K562 (cell line): ENCODE measurements around the gene DHPS. TPM values are rescaled to one million over a fixed set of nuclear protein-coding genes. Genes with fewer than 3 reads are reported as not detected.

Experiments used
- ASH1L ChIP-seq: fragments of 450-650 bp; IDR thresholded peaks from 2 replicates; pipeline ENCODE4 v1.6.1; 2018; ENCODE audit warnings: borderline replicate concordance, mild to moderate bottlenecking, low read depth; ENCODE audit not compliant: partially characterized antibody
- CEBPB ChIP-seq: fragments of 450-650 bp; IDR thresholded peaks from 2 replicates; pipeline ENCODE4 v1.6.1; 2016; ENCODE audit warnings: missing genetic modification characterization, missing compliant biosample characterization
- CREM ChIP-seq: IDR thresholded peaks from 2 replicates; pipeline ENCODE4 v1.6.1; 2014; ENCODE audit warnings: antibody characterized with exemption, low read depth
- DIDO1 ChIP-seq: fragments of 450-650 bp; IDR thresholded peaks from 2 replicates; pipeline ENCODE4 v1.6.1; 2016; ENCODE audit warnings: low read depth, missing biosample characterization, missing genetic modification characterization
- E2F3 ChIP-seq: fragments of 250-450 bp; sonication (Bioruptor Pico); IDR thresholded peaks from 2 replicates; pipeline ENCODE4 v1.4.0; 2020; ENCODE audit warnings: mild to moderate bottlenecking
- ESRRA ChIP-seq: fragments of 450-650 bp; IDR thresholded peaks from 2 replicates; pipeline ENCODE4 v1.6.1; 2014; ENCODE audit warnings: low read depth, mild to moderate bottlenecking, moderate library complexity, borderline replicate concordance
- FOXJ2 ChIP-seq: fragments of 200-800 bp; sonication (Bioruptor generic); IDR thresholded peaks from 2 replicates; pipeline ENCODE4 v1.6.1; 2016; ENCODE audit warnings: missing genetic modification characterization, missing compliant biosample characterization
- FOXJ3 ChIP-seq: sonication (generic); formaldehyde crosslinking; IDR thresholded peaks from 2 replicates; pipeline ENCODE4 v1.4.0; 2020; ENCODE audit warnings: mild to moderate bottlenecking, missing genetic modification reagents
- HDAC8 ChIP-seq: fragments of 450-650 bp; IDR thresholded peaks from 2 replicates; pipeline ENCODE4 v1.6.1; 2016; ENCODE audit warnings: mild to moderate bottlenecking, missing genetic modification characterization, moderate library complexity, missing compliant biosample characterization
- KDM4B ChIP-seq, 2 experiments: fragments of 450-650 bp in 1 of 2; sonication (generic) in 1 of 2; IDR thresholded peaks; 2 replicates each; pipeline ENCODE4 v1.6.1; 2016 to 2017; ENCODE audit warnings: borderline replicate concordance in 2 of 2, antibody characterized with exemption in 1 of 2, low read depth in 1 of 2, mild to moderate bottlenecking in 1 of 2
- RHOXF2B ChIP-seq: fragments of 250-450 bp; sonication (Bioruptor Pico); conservative IDR thresholded peaks from 2 replicates; pipeline ENCODE4 v1.5.1; 2021
- SPI1 ChIP-seq: IDR thresholded peaks from 2 replicates; pipeline ENCODE4 v1.6.1; 2011; ENCODE audit warnings: low read depth, low read length, control low read depth, borderline replicate concordance
- SRSF1 ChIP-seq: fragments of 200-400 bp; formaldehyde crosslinking; IDR thresholded peaks from 2 replicates; pipeline ENCODE4 v1.6.1; 2017; ENCODE audit warnings: mild to moderate bottlenecking, low read depth, low read length, moderate library complexity
- SRSF3 ChIP-seq: fragments of 200-400 bp; formaldehyde crosslinking; IDR thresholded peaks from 2 replicates; pipeline ENCODE4 v1.6.1; 2016; ENCODE audit warnings: mild to moderate bottlenecking, low read length, moderate library complexity; ENCODE audit not compliant: insufficient read depth
- TAF15 ChIP-seq: fragments of 200-400 bp; formaldehyde crosslinking; IDR thresholded peaks from 2 replicates; pipeline ENCODE4 v1.6.1; 2017; ENCODE audit warnings: mild to moderate bottlenecking, low read depth, low read length, moderate library complexity
- TOE1 ChIP-seq, 2 experiments: fragments of 450-650 bp in 1 of 2; sonication (generic) in 1 of 2; formaldehyde crosslinking in 1 of 2; IDR thresholded peaks; 2 replicates each; pipeline versions ENCODE4 v1.7.1 to v1.8.0; 2016 to 2022; ENCODE audit warnings: borderline replicate concordance in 2 of 2, mild to moderate bottlenecking in 2 of 2, antibody characterized with exemption in 1 of 2, inconsistent platforms in 1 of 2, low read depth in 1 of 2, missing genetic modification reagents in 1 of 2, moderate library complexity in 1 of 2
- ZBTB7A ChIP-seq: IDR thresholded peaks from 2 replicates; pipeline ENCODE4 v1.6.1; 2011; ENCODE audit warnings: low read depth, mild to moderate bottlenecking, low read length, moderate library complexity, borderline replicate concordance; ENCODE audit not compliant: control insufficient read depth
- ZFPM2 ChIP-seq: fragments of 250-450 bp; sonication (Bioruptor Pico); IDR thresholded peaks from 2 replicates; pipeline ENCODE4 v1.5.1; 2022; ENCODE audit warnings: mild to moderate bottlenecking
- ZKSCAN1 ChIP-seq: fragments of 150-350 bp; IDR thresholded peaks from 2 replicates; pipeline ENCODE4 v1.6.1; 2016; ENCODE audit warnings: low read depth, low read length
- polyA plus RNA-seq, 8 experiments: library from polyadenylated mRNA; depleted of rRNA in 4 of 8; stranded (reverse) in 5 of 8; unstranded in 3 of 8; fragments of >200 nt; fragmentation: Nextera tagmentation in 2 of 8; fragmentation: Illumina TruSeq in 1 of 8; extraction: Ambion mirVana in 2 of 8; extraction: Trizol in 1 of 8; gene quantifications; 2 replicates each; pipeline versions ENCODE4 v1.2.1 to v1.2.3, GENCODE V29; 2011 to 2014; ENCODE audit warnings: inconsistent platforms in 1 of 8, missing spikeins in 1 of 8
- total RNA-seq, 7 experiments: library from RNA; depleted of rRNA in 6 of 7; stranded (reverse); fragments of >200 nt in 6 of 7; fragmentation: Illumina TruSeq in 2 of 7; extraction: Trizol in 2 of 7; gene quantifications; 2 replicates each; pipeline versions ENCODE4 v1.2.1 to v1.2.3, GENCODE V29; 2011 to 2021; ENCODE audit warnings: low replicate concordance in 1 of 7
- TF ChIP-seq, protein P1 (sequence below): fragments of 250-450 bp; sonication (Bioruptor Pico); IDR thresholded peaks from 2 replicates; pipeline ENCODE4 v1.4.0; 2020; ENCODE audit warnings: mild to moderate bottlenecking, moderate library complexity
- TF ChIP-seq, protein P2 (sequence below): fragments of 250-450 bp; sonication (Bioruptor Pico); IDR thresholded peaks from 2 replicates; pipeline ENCODE4 v1.4.0; 2020; ENCODE audit warnings: mild to moderate bottlenecking, moderate library complexity, borderline replicate concordance

The DHPS gene
- total and polyA plus RNA-seq, 9 of the 15 experiments (the other 6 are each of a cell fraction or from before 2014, with no cell fraction given), result 47.1 to 110 (median 79.9) TPM

DNA sequence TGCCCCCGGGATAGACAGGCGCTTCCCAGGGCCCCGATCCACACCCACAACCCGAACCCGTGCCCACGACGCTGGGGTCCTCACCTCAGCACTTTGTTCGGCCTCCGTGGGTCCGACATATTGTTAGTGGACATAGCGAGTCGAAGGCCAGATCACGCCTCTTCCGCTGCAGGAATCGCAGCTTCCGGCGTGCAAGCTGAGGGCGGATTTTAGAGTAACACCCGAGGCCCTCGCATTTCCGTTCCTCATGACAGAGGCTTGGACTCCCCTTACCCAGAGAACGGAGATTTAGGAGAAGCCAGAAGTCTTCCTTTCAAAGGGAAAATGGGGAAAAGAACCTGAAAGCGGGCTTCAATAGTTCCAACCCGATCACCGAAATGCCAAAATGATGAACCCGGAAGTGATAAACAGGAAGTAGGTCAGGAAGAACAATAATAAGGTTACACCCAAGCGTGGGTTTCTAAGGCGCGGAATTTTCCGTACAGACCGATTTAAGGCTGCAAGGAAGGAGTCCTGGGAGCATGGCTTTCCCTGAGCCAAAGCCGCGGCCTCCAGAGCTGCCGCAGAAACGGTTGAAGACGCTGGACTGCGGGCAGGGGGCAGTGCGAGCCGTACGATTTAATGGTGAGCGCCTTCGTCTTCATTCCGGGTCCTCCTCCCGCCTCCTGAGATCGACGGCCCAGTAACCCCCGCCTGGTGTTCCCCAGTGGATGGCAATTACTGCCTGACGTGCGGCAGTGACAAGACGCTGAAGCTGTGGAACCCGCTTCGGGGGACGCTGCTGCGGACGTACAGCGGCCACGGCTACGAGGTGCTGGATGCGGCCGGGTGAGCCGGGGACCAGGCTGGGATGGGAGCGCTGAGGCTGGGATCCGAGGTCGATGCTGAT is 12.2 kb downstream of the DHPS start (continued):
- TF ChIP-seq KDM4B (IDR thresholded peaks at IDR 0.05; ENCODE audit: borderline replicate concordance in 2 of 2, low read depth in 1 of 2) (peak in 1 of 2 experiments; percentile 48; a peak in 1 of 4 replicates), FOXJ2 (tag) (peak; percentile 73), ASH1L (peak; percentile 92), FOXJ3 (CRISPR knock-in tag) (no peak), SRSF3 (no peak), SPI1 (0 out of 2 replicates have a peak, but pooled peaks have one; percentile 1), TAF15 (no peak), RHOXF2B (CRISPR knock-in tag) (0 out of 2 replicates have a peak, but pooled peaks have one; percentile 35), ESRRA (peak; percentile 57; the same call in 1 of the 2 replicates), DIDO1 (tag) (peak; percentile 100), ZBTB7A (peak; percentile 40; the same call in 1 of the 2 replicates), ZKSCAN1 (peak; percentile 24; the same call in 1 of the 2 replicates), E2F3 (CRISPR knock-in tag) (0 out of 2 replicates have a peak, but pooled peaks have one; percentile 33), SRSF1 (no peak), ZFPM2 (CRISPR knock-in tag) (0 out of 2 replicates have a peak, but pooled peaks have one; percentile 12), HDAC8 (tag) (no peak), TOE1 (IDR thresholded peaks at IDR 0.05; ENCODE audit: borderline replicate concordance) (peak; percentile 81; the same call in 1 of the 2 replicates), TOE1 (CRISPR knock-in tag; IDR thresholded peaks at IDR 0.05; ENCODE audit: borderline replicate concordance, low read depth) (no peak), CEBPB (tag) (no peak), CREM (peak; percentile 75)
- TF ChIP-seq, protein P1, sequence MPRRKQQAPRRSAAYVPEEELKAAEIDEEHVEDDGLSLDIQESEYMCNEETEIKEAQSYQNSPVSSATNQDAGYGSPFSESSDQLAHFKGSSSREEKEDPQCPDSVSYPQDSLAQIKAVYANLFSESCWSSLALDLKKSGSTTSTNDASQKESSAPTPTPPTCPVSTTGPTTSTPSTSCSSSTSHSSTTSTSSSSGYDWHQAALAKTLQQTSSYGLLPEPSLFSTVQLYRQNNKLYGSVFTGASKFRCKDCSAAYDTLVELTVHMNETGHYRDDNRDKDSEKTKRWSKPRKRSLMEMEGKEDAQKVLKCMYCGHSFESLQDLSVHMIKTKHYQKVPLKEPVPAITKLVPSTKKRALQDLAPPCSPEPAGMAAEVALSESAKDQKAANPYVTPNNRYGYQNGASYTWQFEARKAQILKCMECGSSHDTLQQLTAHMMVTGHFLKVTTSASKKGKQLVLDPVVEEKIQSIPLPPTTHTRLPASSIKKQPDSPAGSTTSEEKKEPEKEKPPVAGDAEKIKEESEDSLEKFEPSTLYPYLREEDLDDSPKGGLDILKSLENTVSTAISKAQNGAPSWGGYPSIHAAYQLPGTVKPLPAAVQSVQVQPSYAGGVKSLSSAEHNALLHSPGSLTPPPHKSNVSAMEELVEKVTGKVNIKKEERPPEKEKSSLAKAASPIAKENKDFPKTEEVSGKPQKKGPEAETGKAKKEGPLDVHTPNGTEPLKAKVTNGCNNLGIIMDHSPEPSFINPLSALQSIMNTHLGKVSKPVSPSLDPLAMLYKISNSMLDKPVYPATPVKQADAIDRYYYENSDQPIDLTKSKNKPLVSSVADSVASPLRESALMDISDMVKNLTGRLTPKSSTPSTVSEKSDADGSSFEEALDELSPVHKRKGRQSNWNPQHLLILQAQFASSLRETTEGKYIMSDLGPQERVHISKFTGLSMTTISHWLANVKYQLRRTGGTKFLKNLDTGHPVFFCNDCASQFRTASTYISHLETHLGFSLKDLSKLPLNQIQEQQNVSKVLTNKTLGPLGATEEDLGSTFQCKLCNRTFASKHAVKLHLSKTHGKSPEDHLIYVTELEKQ (CRISPR knock-in tag), result no peak
- TF ChIP-seq, protein P2, sequence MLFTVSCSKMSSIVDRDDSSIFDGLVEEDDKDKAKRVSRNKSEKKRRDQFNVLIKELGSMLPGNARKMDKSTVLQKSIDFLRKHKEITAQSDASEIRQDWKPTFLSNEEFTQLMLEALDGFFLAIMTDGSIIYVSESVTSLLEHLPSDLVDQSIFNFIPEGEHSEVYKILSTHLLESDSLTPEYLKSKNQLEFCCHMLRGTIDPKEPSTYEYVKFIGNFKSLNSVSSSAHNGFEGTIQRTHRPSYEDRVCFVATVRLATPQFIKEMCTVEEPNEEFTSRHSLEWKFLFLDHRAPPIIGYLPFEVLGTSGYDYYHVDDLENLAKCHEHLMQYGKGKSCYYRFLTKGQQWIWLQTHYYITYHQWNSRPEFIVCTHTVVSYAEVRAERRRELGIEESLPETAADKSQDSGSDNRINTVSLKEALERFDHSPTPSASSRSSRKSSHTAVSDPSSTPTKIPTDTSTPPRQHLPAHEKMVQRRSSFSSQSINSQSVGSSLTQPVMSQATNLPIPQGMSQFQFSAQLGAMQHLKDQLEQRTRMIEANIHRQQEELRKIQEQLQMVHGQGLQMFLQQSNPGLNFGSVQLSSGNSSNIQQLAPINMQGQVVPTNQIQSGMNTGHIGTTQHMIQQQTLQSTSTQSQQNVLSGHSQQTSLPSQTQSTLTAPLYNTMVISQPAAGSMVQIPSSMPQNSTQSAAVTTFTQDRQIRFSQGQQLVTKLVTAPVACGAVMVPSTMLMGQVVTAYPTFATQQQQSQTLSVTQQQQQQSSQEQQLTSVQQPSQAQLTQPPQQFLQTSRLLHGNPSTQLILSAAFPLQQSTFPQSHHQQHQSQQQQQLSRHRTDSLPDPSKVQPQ (CRISPR knock-in tag), result no peak
